Measurements from ENCODE around the gene FAIM. TPM values are rescaled to one million over a fixed set of nuclear protein-coding genes. Genes with fewer than 3 reads are reported as not detected.

The FAIM gene
- total RNA-seq, 4 donors from 2014 or later, result 0.88 to 3.0 (median 1.1) TPM; not detected in 1

DNA sequence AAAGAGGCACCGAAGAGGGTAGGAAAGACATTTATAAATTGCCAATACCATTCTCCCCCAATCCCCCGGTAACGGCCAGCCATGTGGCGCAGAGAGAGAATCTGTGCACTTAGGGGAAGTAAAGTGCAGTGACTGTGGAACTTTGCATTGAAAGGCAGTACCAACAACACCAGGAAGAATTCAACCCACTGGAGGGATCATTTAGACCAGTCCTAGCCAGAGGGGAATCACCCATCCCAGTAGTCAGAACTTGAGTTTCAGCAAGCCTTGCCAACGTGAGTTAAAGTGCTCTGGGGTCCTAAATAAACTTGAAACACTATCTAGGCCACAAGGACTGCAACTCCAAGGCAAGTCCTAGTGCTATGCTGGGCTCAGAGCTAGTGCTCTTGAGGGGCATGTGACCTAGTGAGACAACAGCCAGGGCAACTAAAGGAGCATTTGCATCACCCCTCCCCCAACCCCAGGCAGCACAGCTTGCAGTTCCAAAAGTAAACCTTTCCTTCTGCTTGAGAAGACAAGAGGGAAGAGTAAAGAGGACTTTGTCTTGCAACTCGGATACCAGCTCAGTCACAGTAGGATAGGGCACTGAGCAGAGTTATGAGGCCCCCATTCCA, 29.5 kb upstream of the FAIM start:
- intact Hi-C loops (cut with DNase I; ENCODE audit: low total_unique reads), result no loop called here
- in situ Hi-C loops (cut with MboI; ENCODE audit: low sequenced_read_pairs in 4 of 4), result no loop called here

DNA sequence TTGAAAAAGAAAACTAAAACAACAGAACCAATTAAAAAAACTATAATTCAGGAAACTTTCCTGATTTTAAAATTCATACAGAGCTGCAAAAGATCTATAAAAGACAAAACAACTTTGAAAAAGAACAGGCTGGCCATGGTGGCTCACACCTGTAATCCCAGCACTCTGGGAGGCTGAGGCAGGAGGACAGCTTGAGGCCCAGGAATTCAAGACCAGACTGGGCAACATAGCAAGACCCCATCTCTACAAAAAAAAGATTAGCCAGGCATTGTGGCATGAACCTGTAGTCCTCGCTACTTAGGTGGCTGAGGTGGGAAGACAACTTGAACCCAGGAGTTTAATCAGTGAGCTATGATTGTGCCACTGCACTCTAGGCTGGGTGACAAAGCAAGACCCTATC, 21.2 kb upstream of the FAIM start:
- in situ Hi-C loops (cut with MboI; ENCODE audit: low sequenced_read_pairs in 4 of 4), result no loop called here
- H3K36me3 ChIP-seq, result no peaks in the 10 kb centered on the region
- H3K4me1 ChIP-seq, result no peaks in the 10 kb centered on the region
- TF ChIP-seq, protein P1, sequence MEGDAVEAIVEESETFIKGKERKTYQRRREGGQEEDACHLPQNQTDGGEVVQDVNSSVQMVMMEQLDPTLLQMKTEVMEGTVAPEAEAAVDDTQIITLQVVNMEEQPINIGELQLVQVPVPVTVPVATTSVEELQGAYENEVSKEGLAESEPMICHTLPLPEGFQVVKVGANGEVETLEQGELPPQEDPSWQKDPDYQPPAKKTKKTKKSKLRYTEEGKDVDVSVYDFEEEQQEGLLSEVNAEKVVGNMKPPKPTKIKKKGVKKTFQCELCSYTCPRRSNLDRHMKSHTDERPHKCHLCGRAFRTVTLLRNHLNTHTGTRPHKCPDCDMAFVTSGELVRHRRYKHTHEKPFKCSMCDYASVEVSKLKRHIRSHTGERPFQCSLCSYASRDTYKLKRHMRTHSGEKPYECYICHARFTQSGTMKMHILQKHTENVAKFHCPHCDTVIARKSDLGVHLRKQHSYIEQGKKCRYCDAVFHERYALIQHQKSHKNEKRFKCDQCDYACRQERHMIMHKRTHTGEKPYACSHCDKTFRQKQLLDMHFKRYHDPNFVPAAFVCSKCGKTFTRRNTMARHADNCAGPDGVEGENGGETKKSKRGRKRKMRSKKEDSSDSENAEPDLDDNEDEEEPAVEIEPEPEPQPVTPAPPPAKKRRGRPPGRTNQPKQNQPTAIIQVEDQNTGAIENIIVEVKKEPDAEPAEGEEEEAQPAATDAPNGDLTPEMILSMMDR (IDR thresholded peaks at IDR 0.05 in 4 of 5, conservative IDR thresholded peaks at IDR 0.05 in 1 of 5), result no peak
- no peak for TF ChIP-seq POLR2A (IDR thresholded peaks at IDR 0.05)
- DNase-seq (no peak), ATAC-seq (no peak)
- H3K27me3 ChIP-seq, result no peaks in the 10 kb centered on the region
- H3K27ac ChIP-seq, result no peak overlapping the region
- no peak overlapping the region for H3K4me3 ChIP-seq
- H3K9me3 ChIP-seq, result no peaks in the 10 kb centered on the region
- intact Hi-C loops (cut with DNase I; ENCODE audit: low total_unique reads), result no loop called here

More for the DNA sequence above, 29.5 kb upstream of the FAIM start:
- H3K27ac ChIP-seq, result no peak overlapping the region
- no peak overlapping the region for H3K4me3 ChIP-seq
- H3K9me3 ChIP-seq, result no peaks in the 10 kb centered on the region
- H3K36me3 ChIP-seq, result no peaks in the 10 kb centered on the region
- TF ChIP-seq POLR2A (IDR thresholded peaks at IDR 0.05), result no peak
- TF ChIP-seq, protein P1 (IDR thresholded peaks at IDR 0.05 in 4 of 5, conservative IDR thresholded peaks at IDR 0.05 in 1 of 5), result no peak
- peaks cover 0 to 13% of the 10 kb centered on the region in 2 donors for H3K4me1 ChIP-seq
- H3K27me3 ChIP-seq, result no peaks in the 10 kb centered on the region
- DNase-seq (no peak), ATAC-seq (peak in 1 of 2 donors; percentile 64)

DNA sequence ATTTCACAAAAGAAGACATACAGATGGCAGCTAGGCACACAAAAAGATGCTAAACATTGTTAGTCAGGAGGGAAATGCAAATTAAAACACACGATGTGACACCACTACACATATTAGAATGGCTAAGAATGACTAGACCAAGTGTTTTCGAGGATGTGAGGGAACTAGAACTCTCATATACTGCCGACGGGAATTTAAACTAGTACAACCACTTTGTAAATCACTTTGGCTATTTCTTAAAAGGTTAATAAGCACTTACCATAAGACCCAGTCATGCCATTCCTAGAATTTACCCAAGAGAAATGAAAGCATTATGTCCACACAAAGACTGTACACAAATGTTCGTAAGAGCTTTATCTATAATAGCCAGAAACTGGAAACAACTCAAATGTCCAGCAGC, 20.1 kb upstream of the FAIM start:
- ATAC-seq (no peak), DNase-seq (no peak)
- Histone ChIP-seq H3K9me3 (no peaks in the 10 kb centered on the region), H3K36me3 (no peaks in the 10 kb centered on the region), H3K27ac (no peak overlapping the region), H3K27me3 (no peaks in the 10 kb centered on the region), H3K4me1 (peaks cover 0 to 4% of the 10 kb centered on the region in 2 donors), H3K4me3 (no peak overlapping the region)
- TF ChIP-seq, protein P1 (IDR thresholded peaks at IDR 0.05 in 4 of 5, conservative IDR thresholded peaks at IDR 0.05 in 1 of 5), result no peak
- TF ChIP-seq POLR2A (IDR thresholded peaks at IDR 0.05), result no peak
- in situ Hi-C loops (cut with MboI; ENCODE audit: low sequenced_read_pairs in 4 of 4) (no loop called here), intact Hi-C loops (cut with DNase I; ENCODE audit: low total_unique reads) (no loop called here)

- intact Hi-C loops (cut with DNase I; ENCODE audit: low total_unique reads), result loop anchor here (5.0 to 10.0 kb wide), 4 partner anchors 259 to 1086 kb away; partner anchors contain the start of genes ARMC8 and NMNAT3
- Histone ChIP-seq H3K4me1 (peaks cover 0 to 9% of the 10 kb centered on the region in 2 donors), H3K9me3 (no peaks in the 10 kb centered on the region), H3K4me3 (no peak overlapping the region), H3K27me3 (no peaks in the 10 kb centered on the region), H3K27ac (no peak overlapping the region), H3K36me3 (no peaks in the 10 kb centered on the region)
- ATAC-seq, result no peak
- TF ChIP-seq, protein P1 (IDR thresholded peaks at IDR 0.05 in 4 of 5, conservative IDR thresholded peaks at IDR 0.05 in 1 of 5), result no peak
- no peak for TF ChIP-seq POLR2A (IDR thresholded peaks at IDR 0.05)
- no peak for DNase-seq
- in situ Hi-C loops (cut with MboI; ENCODE audit: low sequenced_read_pairs in 4 of 4), result loop anchor here in 1 of 4 donors (10.0 kb wide), 1 partner anchor 333 kb away; no protein-coding TSS in a partner anchor
Measured at GRCh38 chr3:138591392-138591791, 17.2 kb upstream of the FAIM start.

Data from gastrocnemius medialis (tissue), 4 donors.